H1 (cell line): Measurements from ENCODE around the gene PAOX. TPM values are rescaled to one million over a fixed set of nuclear protein-coding genes. Genes with fewer than 3 reads are reported as not detected.

Experiments used
- ASH2L ChIP-seq: fragments of 200-600, 300-600 bp; sonication (generic); IDR thresholded peaks from one replicate; pipeline ENCODE4 v1.7.1; 2017; ENCODE audit warnings: low read length
- EZH2 ChIP-seq: fragments of 200-600 bp; sonication (generic); IDR thresholded peaks from 2 replicates; pipeline ENCODE4 v1.7.1; 2012; ENCODE audit warnings: low read depth, mild to moderate bottlenecking, moderate library complexity, low read length, inconsistent platforms; ENCODE audit not compliant: severe bottlenecking
- FOSL1 ChIP-seq: IDR thresholded peaks from 2 replicates; pipeline ENCODE4 v1.6.1; 2011; ENCODE audit warnings: mild to moderate bottlenecking, low read depth, low read length, moderate library complexity; ENCODE audit not compliant: insufficient read depth
- GTF2F1 ChIP-seq: IDR thresholded peaks from 2 replicates; pipeline ENCODE4 v1.6.1; 2012; ENCODE audit warnings: low read depth, low read length, improper control_type of control experiment, borderline replicate concordance
- MAFK ChIP-seq: IDR thresholded peaks from 2 replicates; pipeline ENCODE4 v1.6.1; 2012; ENCODE audit warnings: low read depth, mild to moderate bottlenecking, improper control_type of control experiment, low read length
- SIRT6 ChIP-seq: IDR thresholded peaks from one replicate; pipeline ENCODE4 v1.7.1; 2012; ENCODE audit warnings: low read length, inconsistent platforms
- SP2 ChIP-seq: IDR thresholded peaks from 2 replicates; pipeline ENCODE4 v1.6.1; 2012; ENCODE audit warnings: mild to moderate bottlenecking, low read length, inconsistent platforms
- polyA plus RNA-seq, 7 experiments: library from polyadenylated mRNA; depleted of rRNA in 3 of 7; stranded (reverse) in 5 of 7; unstranded in 2 of 7; fragments of >200 nt in 5 of 7; fragments of 200-250 nt in 2 of 7; gene quantifications; 1 replicate in 5 of 7; 2 replicates in 1 of 7; 4 replicates in 1 of 7; pipeline versions ENCODE4 v1.2.1 to v1.2.3, GENCODE V29; 2011 to 2013; ENCODE audit warnings: missing spikeins in 2 of 7, mixed read lengths in 2 of 7
- total RNA-seq: library from RNA; stranded (reverse); fragmentation: NEBNext Ultra II Directional; extraction: Animal tissue kit (Norgen Biotek cat#: 25700); gene quantifications from 2 replicates; pipeline ENCODE4 v1.2.1, GENCODE V29; 2021
- TF ChIP-seq, protein P1 (sequence below): fragments of 300-600 bp; sonication (generic); IDR thresholded peaks from 2 replicates; pipeline ENCODE4 v1.7.1; 2012; ENCODE audit warnings: low read length, moderate library complexity, mild to moderate bottlenecking, inconsistent platforms; ENCODE audit not compliant: insufficient replicate concordance
- TF ChIP-seq, protein P2 (sequence below): IDR thresholded peaks from 2 replicates; pipeline ENCODE4 v1.6.1; 2011; ENCODE audit warnings: low read depth, mild to moderate bottlenecking, low read length; ENCODE audit not compliant: insufficient read depth

Gene PAOX
- total and polyA plus RNA-seq, 2 of the 8 experiments (the other 6 are each of a cell fraction or from before 2014, with no cell fraction given): 3.7 to 4.3 TPM

DNA sequence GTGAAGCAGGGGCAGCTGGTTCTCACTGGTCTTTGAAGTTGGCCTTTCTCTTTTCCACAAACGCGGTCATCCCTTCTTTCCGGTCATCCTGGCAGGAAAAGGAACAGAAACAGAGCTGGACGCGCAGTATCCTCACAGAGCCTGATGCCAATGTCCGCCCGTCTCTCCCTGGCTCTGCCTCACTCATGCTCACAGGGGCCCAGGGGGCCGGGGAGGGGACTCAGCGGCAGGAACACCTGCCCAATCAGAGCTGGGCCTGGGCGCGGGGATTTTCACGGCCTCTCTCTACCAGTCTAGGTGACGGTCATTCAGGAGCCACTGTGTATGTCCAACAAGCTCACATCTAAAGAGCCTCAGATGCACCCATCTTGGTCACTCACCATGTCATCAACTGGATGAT is 16.2 kb upstream of the PAOX start (continued):
- TF ChIP-seq, protein P1, sequence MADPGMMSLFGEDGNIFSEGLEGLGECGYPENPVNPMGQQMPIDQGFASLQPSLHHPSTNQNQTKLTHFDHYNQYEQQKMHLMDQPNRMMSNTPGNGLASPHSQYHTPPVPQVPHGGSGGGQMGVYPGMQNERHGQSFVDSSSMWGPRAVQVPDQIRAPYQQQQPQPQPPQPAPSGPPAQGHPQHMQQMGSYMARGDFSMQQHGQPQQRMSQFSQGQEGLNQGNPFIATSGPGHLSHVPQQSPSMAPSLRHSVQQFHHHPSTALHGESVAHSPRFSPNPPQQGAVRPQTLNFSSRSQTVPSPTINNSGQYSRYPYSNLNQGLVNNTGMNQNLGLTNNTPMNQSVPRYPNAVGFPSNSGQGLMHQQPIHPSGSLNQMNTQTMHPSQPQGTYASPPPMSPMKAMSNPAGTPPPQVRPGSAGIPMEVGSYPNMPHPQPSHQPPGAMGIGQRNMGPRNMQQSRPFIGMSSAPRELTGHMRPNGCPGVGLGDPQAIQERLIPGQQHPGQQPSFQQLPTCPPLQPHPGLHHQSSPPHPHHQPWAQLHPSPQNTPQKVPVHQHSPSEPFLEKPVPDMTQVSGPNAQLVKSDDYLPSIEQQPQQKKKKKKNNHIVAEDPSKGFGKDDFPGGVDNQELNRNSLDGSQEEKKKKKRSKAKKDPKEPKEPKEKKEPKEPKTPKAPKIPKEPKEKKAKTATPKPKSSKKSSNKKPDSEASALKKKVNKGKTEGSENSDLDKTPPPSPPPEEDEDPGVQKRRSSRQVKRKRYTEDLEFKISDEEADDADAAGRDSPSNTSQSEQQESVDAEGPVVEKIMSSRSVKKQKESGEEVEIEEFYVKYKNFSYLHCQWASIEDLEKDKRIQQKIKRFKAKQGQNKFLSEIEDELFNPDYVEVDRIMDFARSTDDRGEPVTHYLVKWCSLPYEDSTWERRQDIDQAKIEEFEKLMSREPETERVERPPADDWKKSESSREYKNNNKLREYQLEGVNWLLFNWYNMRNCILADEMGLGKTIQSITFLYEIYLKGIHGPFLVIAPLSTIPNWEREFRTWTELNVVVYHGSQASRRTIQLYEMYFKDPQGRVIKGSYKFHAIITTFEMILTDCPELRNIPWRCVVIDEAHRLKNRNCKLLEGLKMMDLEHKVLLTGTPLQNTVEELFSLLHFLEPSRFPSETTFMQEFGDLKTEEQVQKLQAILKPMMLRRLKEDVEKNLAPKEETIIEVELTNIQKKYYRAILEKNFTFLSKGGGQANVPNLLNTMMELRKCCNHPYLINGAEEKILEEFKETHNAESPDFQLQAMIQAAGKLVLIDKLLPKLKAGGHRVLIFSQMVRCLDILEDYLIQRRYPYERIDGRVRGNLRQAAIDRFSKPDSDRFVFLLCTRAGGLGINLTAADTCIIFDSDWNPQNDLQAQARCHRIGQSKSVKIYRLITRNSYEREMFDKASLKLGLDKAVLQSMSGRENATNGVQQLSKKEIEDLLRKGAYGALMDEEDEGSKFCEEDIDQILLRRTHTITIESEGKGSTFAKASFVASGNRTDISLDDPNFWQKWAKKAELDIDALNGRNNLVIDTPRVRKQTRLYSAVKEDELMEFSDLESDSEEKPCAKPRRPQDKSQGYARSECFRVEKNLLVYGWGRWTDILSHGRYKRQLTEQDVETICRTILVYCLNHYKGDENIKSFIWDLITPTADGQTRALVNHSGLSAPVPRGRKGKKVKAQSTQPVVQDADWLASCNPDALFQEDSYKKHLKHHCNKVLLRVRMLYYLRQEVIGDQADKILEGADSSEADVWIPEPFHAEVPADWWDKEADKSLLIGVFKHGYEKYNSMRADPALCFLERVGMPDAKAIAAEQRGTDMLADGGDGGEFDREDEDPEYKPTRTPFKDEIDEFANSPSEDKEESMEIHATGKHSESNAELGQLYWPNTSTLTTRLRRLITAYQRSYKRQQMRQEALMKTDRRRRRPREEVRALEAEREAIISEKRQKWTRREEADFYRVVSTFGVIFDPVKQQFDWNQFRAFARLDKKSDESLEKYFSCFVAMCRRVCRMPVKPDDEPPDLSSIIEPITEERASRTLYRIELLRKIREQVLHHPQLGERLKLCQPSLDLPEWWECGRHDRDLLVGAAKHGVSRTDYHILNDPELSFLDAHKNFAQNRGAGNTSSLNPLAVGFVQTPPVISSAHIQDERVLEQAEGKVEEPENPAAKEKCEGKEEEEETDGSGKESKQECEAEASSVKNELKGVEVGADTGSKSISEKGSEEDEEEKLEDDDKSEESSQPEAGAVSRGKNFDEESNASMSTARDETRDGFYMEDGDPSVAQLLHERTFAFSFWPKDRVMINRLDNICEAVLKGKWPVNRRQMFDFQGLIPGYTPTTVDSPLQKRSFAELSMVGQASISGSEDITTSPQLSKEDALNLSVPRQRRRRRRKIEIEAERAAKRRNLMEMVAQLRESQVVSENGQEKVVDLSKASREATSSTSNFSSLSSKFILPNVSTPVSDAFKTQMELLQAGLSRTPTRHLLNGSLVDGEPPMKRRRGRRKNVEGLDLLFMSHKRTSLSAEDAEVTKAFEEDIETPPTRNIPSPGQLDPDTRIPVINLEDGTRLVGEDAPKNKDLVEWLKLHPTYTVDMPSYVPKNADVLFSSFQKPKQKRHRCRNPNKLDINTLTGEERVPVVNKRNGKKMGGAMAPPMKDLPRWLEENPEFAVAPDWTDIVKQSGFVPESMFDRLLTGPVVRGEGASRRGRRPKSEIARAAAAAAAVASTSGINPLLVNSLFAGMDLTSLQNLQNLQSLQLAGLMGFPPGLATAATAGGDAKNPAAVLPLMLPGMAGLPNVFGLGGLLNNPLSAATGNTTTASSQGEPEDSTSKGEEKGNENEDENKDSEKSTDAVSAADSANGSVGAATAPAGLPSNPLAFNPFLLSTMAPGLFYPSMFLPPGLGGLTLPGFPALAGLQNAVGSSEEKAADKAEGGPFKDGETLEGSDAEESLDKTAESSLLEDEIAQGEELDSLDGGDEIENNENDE: no peak
- TF ChIP-seq GTF2F1 (no peak), ASH2L (no peak), FOSL1 (no peak), SIRT6 (no peak), SP2 (no peak), MAFK (no peak), EZH2 (no peak)
- TF ChIP-seq, protein P2, sequence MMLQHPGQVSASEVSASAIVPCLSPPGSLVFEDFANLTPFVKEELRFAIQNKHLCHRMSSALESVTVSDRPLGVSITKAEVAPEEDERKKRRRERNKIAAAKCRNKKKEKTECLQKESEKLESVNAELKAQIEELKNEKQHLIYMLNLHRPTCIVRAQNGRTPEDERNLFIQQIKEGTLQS: no peak
